DND-41 (cell line): ENCODE data around the gene CHM.

Experiments
- EZH2 ChIP-seq: IDR thresholded peaks from 3 replicates; pipeline ENCODE4 v1.6.1; 2012; ENCODE audit warnings: borderline replicate concordance, low read depth, mild to moderate bottlenecking, moderate library complexity, low read length, inconsistent platforms; ENCODE audit not compliant: severe bottlenecking
- TF ChIP-seq, protein P1 (sequence below): IDR thresholded peaks from 2 replicates; pipeline ENCODE4 v1.5.1; 2012; ENCODE audit warnings: borderline replicate concordance, low read length, moderate library complexity, mild to moderate bottlenecking; ENCODE audit not compliant: poor library complexity, severe bottlenecking; ENCODE audit errors: extremely low read depth

DNA sequence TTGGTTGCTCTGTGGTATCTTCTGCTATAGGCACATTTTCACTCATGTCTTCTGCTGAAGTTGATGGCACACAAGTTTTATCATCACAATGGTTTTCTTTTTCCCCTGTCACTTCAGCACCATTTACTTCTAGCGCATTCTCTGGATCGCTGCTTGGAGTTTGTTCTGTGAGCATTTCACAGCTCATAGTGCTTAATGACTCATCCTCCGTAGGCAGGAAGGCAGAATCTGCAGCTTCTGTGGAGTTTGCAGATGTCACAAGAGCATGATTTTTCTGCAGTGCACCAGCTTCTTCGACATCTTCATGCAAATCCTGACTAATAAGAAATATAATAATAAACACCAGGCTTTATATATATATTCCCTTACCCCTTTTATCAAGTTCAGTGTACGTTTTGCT, 83.6 kb downstream of the CHM start:
- TF ChIP-seq, protein P1, sequence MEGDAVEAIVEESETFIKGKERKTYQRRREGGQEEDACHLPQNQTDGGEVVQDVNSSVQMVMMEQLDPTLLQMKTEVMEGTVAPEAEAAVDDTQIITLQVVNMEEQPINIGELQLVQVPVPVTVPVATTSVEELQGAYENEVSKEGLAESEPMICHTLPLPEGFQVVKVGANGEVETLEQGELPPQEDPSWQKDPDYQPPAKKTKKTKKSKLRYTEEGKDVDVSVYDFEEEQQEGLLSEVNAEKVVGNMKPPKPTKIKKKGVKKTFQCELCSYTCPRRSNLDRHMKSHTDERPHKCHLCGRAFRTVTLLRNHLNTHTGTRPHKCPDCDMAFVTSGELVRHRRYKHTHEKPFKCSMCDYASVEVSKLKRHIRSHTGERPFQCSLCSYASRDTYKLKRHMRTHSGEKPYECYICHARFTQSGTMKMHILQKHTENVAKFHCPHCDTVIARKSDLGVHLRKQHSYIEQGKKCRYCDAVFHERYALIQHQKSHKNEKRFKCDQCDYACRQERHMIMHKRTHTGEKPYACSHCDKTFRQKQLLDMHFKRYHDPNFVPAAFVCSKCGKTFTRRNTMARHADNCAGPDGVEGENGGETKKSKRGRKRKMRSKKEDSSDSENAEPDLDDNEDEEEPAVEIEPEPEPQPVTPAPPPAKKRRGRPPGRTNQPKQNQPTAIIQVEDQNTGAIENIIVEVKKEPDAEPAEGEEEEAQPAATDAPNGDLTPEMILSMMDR, result no peak
- TF ChIP-seq EZH2, result no peak
